Measurements from ENCODE around the gene NRP1. TPM values are rescaled to one million over a fixed set of nuclear protein-coding genes. Genes with fewer than 3 reads are reported as not detected.

The NRP1 gene
- total RNA-seq, 1 donor, result 173 TPM

GRCh38 chr10:33331379-33331694, 3.1 kb downstream of the NRP1 start:
- no peak overlapping the region for H2AFZ ChIP-seq (ENCODE audit: low read length)
- H3K4me2 ChIP-seq (ENCODE audit: insufficient read depth, low read length), result peak overlapping the region; percentile 93
- peaks cover 6% of the 10 kb centered on the region for H4K20me1 ChIP-seq (ENCODE audit: insufficient read depth, low read length)
- DNase-seq (ENCODE audit: insufficient read length, low spot score, missing footprints), result no peak
- no peaks in the 10 kb centered on the region for H3K27me3 ChIP-seq (ENCODE audit: insufficient read depth, low read length)
- H3K4me1 ChIP-seq (ENCODE audit: insufficient read depth, low read length), result peaks cover 54% of the 10 kb centered on the region
- H3K79me2 ChIP-seq (ENCODE audit: insufficient read depth, low read length), result peaks cover 93% of the 10 kb centered on the region
- peaks cover 42% of the 10 kb centered on the region for H3K36me3 ChIP-seq (ENCODE audit: insufficient read depth, low read length)
- no peaks in the 10 kb centered on the region for H3K9me3 ChIP-seq (ENCODE audit: low read depth, low read length)
- no peak for TF ChIP-seq CTCF (IDR thresholded peaks at IDR 0.05; ENCODE audit: extremely low read depth, low read depth, low read length)
- peak overlapping the region; percentile 75 for H3K4me3 ChIP-seq (ENCODE audit: insufficient read depth, low read length)
- H3K27ac ChIP-seq (ENCODE audit: low read depth, low read length), result peak overlapping the region; percentile 81

DNA sequence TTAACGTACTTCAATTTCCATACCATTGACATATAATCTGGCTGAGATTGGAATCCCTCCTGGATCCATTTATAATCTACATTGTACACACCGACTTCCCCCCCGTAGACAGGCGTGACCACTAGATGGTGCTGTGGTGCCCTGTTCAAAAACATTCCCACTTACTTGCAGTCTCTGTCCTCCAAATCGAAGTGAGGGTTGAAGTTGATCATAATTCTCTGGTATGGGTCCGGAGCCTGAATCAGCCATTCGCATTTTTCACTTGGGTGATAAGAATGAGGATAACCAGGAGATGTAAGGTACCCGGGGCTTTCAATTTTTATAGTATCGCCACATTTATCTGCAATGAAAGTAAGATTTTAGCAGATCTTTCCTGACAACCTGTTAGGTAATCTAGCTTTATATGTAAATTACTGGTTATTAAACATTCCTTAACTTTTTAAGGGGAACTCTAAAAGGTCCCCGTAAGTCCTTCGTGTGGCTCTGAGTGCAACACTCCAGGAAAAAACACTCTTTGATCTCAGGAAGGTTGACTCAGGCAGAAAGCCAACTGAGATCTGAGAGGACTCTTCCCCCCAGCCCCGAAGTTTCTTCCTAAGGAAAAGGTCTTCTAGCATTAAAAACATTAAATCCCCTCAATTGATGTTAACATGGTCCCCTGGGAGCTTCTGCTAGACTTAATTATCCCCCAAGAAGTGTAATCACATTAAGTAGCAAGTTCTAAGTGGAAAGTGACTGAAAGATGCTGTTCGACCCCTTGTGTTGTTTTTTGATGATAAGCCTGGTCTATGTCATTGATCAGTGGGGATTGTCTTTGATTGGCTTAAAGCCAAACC, 3.7 kb downstream of the NRP1 start:
- Histone ChIP-seq H3K4me3 (ENCODE audit: insufficient read depth, low read length) (peak overlapping the region; percentile 75), H3K79me2 (ENCODE audit: insufficient read depth, low read length) (peaks cover 96% of the 10 kb centered on the region), H4K20me1 (ENCODE audit: insufficient read depth, low read length) (peaks cover 11% of the 10 kb centered on the region), H2AFZ (ENCODE audit: low read length) (no peak overlapping the region), H3K27me3 (ENCODE audit: insufficient read depth, low read length) (no peaks in the 10 kb centered on the region), H3K4me2 (ENCODE audit: insufficient read depth, low read length) (peak overlapping the region; percentile 93), H3K4me1 (ENCODE audit: insufficient read depth, low read length) (peaks cover 56% of the 10 kb centered on the region), H3K9me3 (ENCODE audit: low read depth, low read length) (no peaks in the 10 kb centered on the region), H3K36me3 (ENCODE audit: insufficient read depth, low read length) (peaks cover 47% of the 10 kb centered on the region), H3K27ac (ENCODE audit: low read depth, low read length) (peak overlapping the region; percentile 81)
- peak; percentile 88 for DNase-seq (ENCODE audit: insufficient read length, low spot score, missing footprints)
- TF ChIP-seq CTCF (IDR thresholded peaks at IDR 0.05; ENCODE audit: extremely low read depth, low read depth, low read length), result peak; percentile 95

DNA sequence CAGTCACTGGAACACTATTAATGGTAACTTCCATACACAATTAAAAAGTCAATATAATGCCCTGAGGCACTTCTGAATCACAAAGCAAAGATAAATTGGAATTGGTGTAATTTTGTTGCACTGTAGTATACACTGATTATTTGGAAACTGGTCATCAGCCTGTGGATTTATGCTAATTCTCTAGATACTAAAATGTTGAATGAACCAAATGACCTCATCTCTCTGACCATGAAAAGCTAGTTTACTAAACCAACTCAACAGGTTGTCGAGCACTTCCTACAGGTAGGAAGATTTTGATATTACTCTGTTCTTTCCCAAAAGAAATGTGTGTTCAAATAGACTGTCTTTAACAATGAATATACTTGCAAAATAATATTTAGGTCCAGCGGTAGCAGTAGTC, 5.3 kb downstream of the NRP1 start:
- H3K27me3 ChIP-seq (ENCODE audit: insufficient read depth, low read length), result no peaks in the 10 kb centered on the region
- peaks cover 100% of the 10 kb centered on the region for H3K79me2 ChIP-seq (ENCODE audit: insufficient read depth, low read length)
- peaks cover 53% of the 10 kb centered on the region for H3K36me3 ChIP-seq (ENCODE audit: insufficient read depth, low read length)
- TF ChIP-seq CTCF (IDR thresholded peaks at IDR 0.05; ENCODE audit: extremely low read depth, low read depth, low read length), result no peak
- H3K27ac ChIP-seq (ENCODE audit: low read depth, low read length), result peak overlapping the region; percentile 81
- peaks cover 61% of the 10 kb centered on the region for H3K4me1 ChIP-seq (ENCODE audit: insufficient read depth, low read length)
- H4K20me1 ChIP-seq (ENCODE audit: insufficient read depth, low read length), result peaks cover 13% of the 10 kb centered on the region
- H3K4me2 ChIP-seq (ENCODE audit: insufficient read depth, low read length), result peak overlapping the region; percentile 93
- H3K9me3 ChIP-seq (ENCODE audit: low read depth, low read length), result no peaks in the 10 kb centered on the region
- H3K4me3 ChIP-seq (ENCODE audit: insufficient read depth, low read length), result no peak overlapping the region
- no peak overlapping the region for H2AFZ ChIP-seq (ENCODE audit: low read length)
- no peak for DNase-seq (ENCODE audit: insufficient read length, low spot score, missing footprints)

DNA sequence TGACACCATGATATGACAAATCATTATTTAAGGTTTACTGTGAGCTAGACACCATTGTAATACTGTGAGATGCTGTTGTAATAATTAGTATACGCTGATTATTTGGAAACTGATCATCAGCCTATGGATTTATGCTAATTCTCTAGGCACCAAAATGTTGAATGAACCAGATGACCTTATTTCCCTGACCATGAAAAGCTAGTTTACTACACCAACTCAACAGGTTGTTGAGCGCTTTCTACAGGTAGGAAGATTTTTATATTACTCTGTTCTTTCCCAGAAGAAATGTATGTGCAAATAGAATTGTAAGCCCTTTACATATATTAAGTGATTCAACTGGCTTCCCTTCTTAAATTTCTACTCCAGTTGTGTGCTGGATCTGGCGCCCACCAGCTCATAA, 6.2 kb downstream of the NRP1 start:
- Histone ChIP-seq H3K27ac (ENCODE audit: low read depth, low read length) (peak overlapping the region; percentile 61), H3K27me3 (ENCODE audit: insufficient read depth, low read length) (no peaks in the 10 kb centered on the region), H3K4me2 (ENCODE audit: insufficient read depth, low read length) (peak overlapping the region; percentile 30), H3K79me2 (ENCODE audit: insufficient read depth, low read length) (peaks cover 100% of the 10 kb centered on the region), H2AFZ (ENCODE audit: low read length) (no peak overlapping the region), H3K4me1 (ENCODE audit: insufficient read depth, low read length) (peaks cover 61% of the 10 kb centered on the region), H3K36me3 (ENCODE audit: insufficient read depth, low read length) (peaks cover 61% of the 10 kb centered on the region), H4K20me1 (ENCODE audit: insufficient read depth, low read length) (peaks cover 13% of the 10 kb centered on the region), H3K4me3 (ENCODE audit: insufficient read depth, low read length) (no peak overlapping the region), H3K9me3 (ENCODE audit: low read depth, low read length) (no peaks in the 10 kb centered on the region)
- no peak for DNase-seq (ENCODE audit: insufficient read length, low spot score, missing footprints)
- TF ChIP-seq CTCF (IDR thresholded peaks at IDR 0.05; ENCODE audit: extremely low read depth, low read depth, low read length), result no peak
